K562 (cell line): Measurements from ENCODE around the gene B3GALT6. TPM values are rescaled to one million over a fixed set of nuclear protein-coding genes. Genes with fewer than 3 reads are reported as not detected.
A peak's percentile ranks its signal among the peaks of the same experiment; 100 is the strongest.

Experiments
- ATAC-seq: fragments of 200-7000 bp; cut with Tn5 transposase; 3 replicates; pipeline ENCODE4 v1.9.1; 2020; ENCODE audit warnings: moderate library complexity
- BruUV-seq: library from RNA; stranded (reverse); fragments of 400-500 nt; replicated peaks from 2 replicates; lab custom pipeline; 2021; lab: Mats Ljungman, UMichigan
- CTCF ChIA-PET: fragments of 300-600 bp; formaldehyde crosslinking; extraction: SDS; loops from one replicate; lab custom pipeline; 2021; ENCODE audit warnings: low intra/inter-chr PET ratio; lab: Yijun Ruan, JAX
- POLR2A ChIA-PET: fragments of 300-600, 350-650 bp; sonication (Branson Sonifier 250); formaldehyde crosslinking; extraction: SDS; loops from one replicate; lab custom pipeline; 2021; ENCODE audit warnings: antibody characterized with exemption, inconsistent platforms; lab: Yijun Ruan, JAX
- DNase-seq, 4 experiments: peaks; one replicate each; pipeline versions ENCODE4 v3.0.0 to v3.0.0-alpha.2; 2011 to 2018; ENCODE audit warnings: low spot score in 3 of 4, mixed read lengths in 3 of 4; ENCODE audit errors: extremely low read depth in 1 of 4
- FAIRE-seq: peaks from 2 replicates; lab custom pipeline; 2011; peaks lifted over from hg19 to GRCh38; lab: Jason Lieb, UNC
- H2AFZ ChIP-seq: 2 replicates; pipeline ENCODE4 v1.6.0; 2011; ENCODE audit warnings: low read depth, low read length, control low read depth, inconsistent platforms
- H3K27ac ChIP-seq: fragments of 200-600 bp; 3 replicates; pipeline ENCODE4 v1.8.0; 2011; ENCODE audit warnings: low read depth, mild to moderate bottlenecking, control low read depth, inconsistent platforms, low read length, moderate library complexity, mixed read lengths; ENCODE audit errors: extremely low read depth
- H3K27me3 ChIP-seq, 2 experiments: fragments of 300-600 bp in 1 of 2; 2 replicates in 1 of 2; 3 replicates in 1 of 2; pipeline versions ENCODE4 v1.6.0 to v1.8.0; 2011; ENCODE audit warnings: inconsistent platforms in 2 of 2, low read length in 2 of 2, mild to moderate bottlenecking in 1 of 2, mixed read lengths in 1 of 2, moderate library complexity in 1 of 2; ENCODE audit not compliant: control insufficient read depth in 2 of 2, insufficient read depth in 2 of 2
- H3K36me3 ChIP-seq: fragments of 300-600 bp; 3 replicates; pipeline ENCODE4 v1.8.0; 2011; ENCODE audit warnings: mild to moderate bottlenecking, low read length, inconsistent platforms; ENCODE audit not compliant: control insufficient read depth, insufficient read depth
- H3K4me1 ChIP-seq, 2 experiments: fragments of 200-600 bp in 1 of 2; replicated peaks in 1 of 2; 2 replicates in 1 of 2; 3 replicates in 1 of 2; pipeline versions ENCODE4 v1.5.1 to v1.8.0; 2011; ENCODE audit warnings: inconsistent platforms in 2 of 2, low read length in 2 of 2, mild to moderate bottlenecking in 1 of 2, mixed read lengths in 1 of 2, moderate library complexity in 1 of 2; ENCODE audit not compliant: control insufficient read depth in 2 of 2, insufficient read depth in 2 of 2
- H3K4me2 ChIP-seq: 2 replicates; pipeline ENCODE4 v1.6.1; 2011; ENCODE audit warnings: low read length, control low read depth, inconsistent platforms, mixed read lengths; ENCODE audit not compliant: insufficient read depth
- H3K4me3 ChIP-seq: fragments of 200-600 bp; sonication (generic), shearing (Covaris generic); 2 replicates; pipeline ENCODE4 v1.5.1; 2016; ENCODE audit warnings: control low read depth, inconsistent platforms
- H3K79me2 ChIP-seq: fragments of 200-600 bp; 3 replicates; pipeline ENCODE4 v1.8.0; 2011; ENCODE audit warnings: low read length, inconsistent platforms; ENCODE audit not compliant: control insufficient read depth, insufficient read depth
- H3K9ac ChIP-seq, 2 experiments: 2 replicates each; pipeline versions ENCODE4 v1.6.0 to v1.6.1; 2011; ENCODE audit warnings: low read depth in 2 of 2, low read length in 2 of 2, control low read depth in 1 of 2, inconsistent platforms in 1 of 2, mild to moderate bottlenecking in 1 of 2, mixed read lengths in 1 of 2; ENCODE audit not compliant: insufficient read depth in 1 of 2
- H3K9me1 ChIP-seq: one replicate; pipeline ENCODE4 v1.6.0; 2011; ENCODE audit warnings: inconsistent platforms, mild to moderate bottlenecking, low read length, moderate library complexity; ENCODE audit not compliant: control insufficient read depth, insufficient read depth
- H3K9me3 ChIP-seq: replicated peaks from 2 replicates; pipeline ENCODE4 v1.5.1; 2011; ENCODE audit warnings: low read depth, low read length, inconsistent platforms; ENCODE audit not compliant: control insufficient read depth, insufficient read depth
- H4K20me1 ChIP-seq: replicated peaks from 2 replicates; pipeline ENCODE4 v1.6.1; 2011; ENCODE audit warnings: low read length, inconsistent platforms, mixed read lengths; ENCODE audit not compliant: control insufficient read depth, insufficient read depth
- CBX3 ChIP-seq, 2 experiments: IDR thresholded peaks; 1 replicate in 1 of 2; 2 replicates in 1 of 2; pipeline ENCODE4 v1.6.1; 2012; ENCODE audit warnings: inconsistent platforms in 2 of 2, low read length in 2 of 2, borderline replicate concordance in 1 of 2, control low read depth in 1 of 2
- CREB3 ChIP-seq: fragments of 450-650 bp; conservative IDR thresholded peaks from 2 replicates; pipeline ENCODE4 v1.6.1; 2016; ENCODE audit warnings: missing genetic modification characterization, low read depth, mild to moderate bottlenecking, missing compliant biosample characterization, moderate library complexity
- E2F4 ChIP-seq: sonication (generic); formaldehyde crosslinking; IDR thresholded peaks from 2 replicates; pipeline ENCODE4 v1.8.0; 2022; ENCODE audit warnings: mild to moderate bottlenecking, low read depth, missing genetic modification reagents
- GABPB2 ChIP-seq: fragments of 250-450 bp; sonication (Bioruptor Pico); conservative IDR thresholded peaks from 2 replicates; pipeline ENCODE4 v1.5.1; 2021; ENCODE audit warnings: mild to moderate bottlenecking
- MEF2A ChIP-seq: IDR thresholded peaks from 2 replicates; pipeline ENCODE4 v1.6.1; 2011; ENCODE audit warnings: low read depth, mild to moderate bottlenecking, low read length, moderate library complexity; ENCODE audit not compliant: control insufficient read depth
- SRSF1 ChIP-seq: fragments of 200-400 bp; formaldehyde crosslinking; IDR thresholded peaks from 2 replicates; pipeline ENCODE4 v1.6.1; 2017; ENCODE audit warnings: mild to moderate bottlenecking, low read depth, low read length, moderate library complexity
- WGBS: fragments of 100-300 bp; shearing (Covaris generic); methylation state at CpG from one replicate; pipeline ENCODE4 v1.1.6; 2016; ENCODE audit warnings: low coverage, mixed read lengths; ENCODE audit not compliant: insufficient coverage; ENCODE audit errors: missing lambda C conversion rate; 5-methylcytosine and 5-hydroxymethylcytosine counted together
- in situ Hi-C: fragments of 300-500 bp; cut with MboI; formaldehyde crosslinking; loops from 4 replicates; pipeline ENCODE4 v1.15.0; 2018; ENCODE audit warnings: inconsistent platforms, mixed read lengths
- intact Hi-C: fragments of 100-400 bp; cut with micrococcal nuclease; formaldehyde crosslinking; loops from 2 replicates; pipeline ENCODE4 v1.14.2; 2022
- polyA plus RNA-seq, 8 experiments: library from polyadenylated mRNA; depleted of rRNA in 4 of 8; stranded (reverse) in 5 of 8; unstranded in 3 of 8; fragments of >200 nt; fragmentation: Nextera tagmentation in 2 of 8; fragmentation: Illumina TruSeq in 1 of 8; extraction: Ambion mirVana in 2 of 8; extraction: Trizol in 1 of 8; gene quantifications; 2 replicates each; pipeline versions ENCODE4 v1.2.1 to v1.2.3, GENCODE V29; 2011 to 2014; ENCODE audit warnings: inconsistent platforms in 1 of 8, missing spikeins in 1 of 8
- total RNA-seq, 7 experiments: library from RNA; depleted of rRNA in 6 of 7; stranded (reverse); fragments of >200 nt in 6 of 7; fragmentation: Illumina TruSeq in 2 of 7; extraction: Trizol in 2 of 7; gene quantifications; 2 replicates each; pipeline versions ENCODE4 v1.2.1 to v1.2.3, GENCODE V29; 2011 to 2021; ENCODE audit warnings: low replicate concordance in 1 of 7

B3GALT6 gene
- total and polyA plus RNA-seq, 9 of the 15 experiments (the other 6 are each of a cell fraction or from before 2014, with no cell fraction given) = 0.68 to 29.8 (median 9.9) TPM

- CTCF ChIA-PET = no interaction called here
Measured at GRCh38 chr1:1274931-1275431, 42.9 kb downstream of the B3GALT6 start.

More at GRCh38 chr1:1274931-1275431, 42.9 kb downstream of the B3GALT6 start:
- ATAC-seq = no peak
- no peak overlapping the region for H3K27ac ChIP-seq
- H3K9ac ChIP-seq = peak overlapping the region; percentile 69 to 97
- peaks cover 7% of the 10 kb centered on the region for H3K9me1 ChIP-seq
- no peak for FAIRE-seq
- no peaks in the 10 kb centered on the region for H3K27me3 ChIP-seq
- POLR2A ChIA-PET = interaction anchor here (1.2 to 2.0 kb wide), 2 partner anchors 11 kb away, joined by 3 to 6 read pairs; no protein-coding TSS in a partner anchor
- H4K20me1 ChIP-seq = peaks cover 20% of the 10 kb centered on the region
- intact Hi-C loops (no loop called here), in situ Hi-C loops (no loop called here)
- H3K79me2 ChIP-seq = peaks cover 44% of the 10 kb centered on the region
- peak overlapping the region; percentile 86 for H2AFZ ChIP-seq
- 83% methylated on average over 12 of the region's 15 CpGs for WGBS
- DNase-seq = no peak
- H3K4me2 ChIP-seq = peak overlapping the region; percentile 81
- peaks cover 16 to 52% of the 10 kb centered on the region in 2 experiments; a peak in 4 of 5 replicates for H3K4me1 ChIP-seq
- H3K36me3 ChIP-seq = peaks cover 25% of the 10 kb centered on the region
- no peak for TF ChIP-seq GABPB2 (CRISPR knock-in tag)
- TF ChIP-seq MEF2A = no peak
- no peak for TF ChIP-seq CBX3 (IDR thresholded peaks at IDR 0.05; ENCODE audit: borderline replicate concordance in 1 of 2, low read length in 2 of 2)
- TF ChIP-seq SRSF1 = no peak
- TF ChIP-seq CREB3 (tag) = no peak
- TF ChIP-seq E2F4 = peak; percentile 12; the same call in 1 of the 2 replicates
- no peak overlapping the region for H3K4me3 ChIP-seq
- BruUV-seq = no TSS peak
- no peaks in the 10 kb centered on the region for H3K9me3 ChIP-seq
